Heart left ventricle (tissue), 16 donors: ENCODE measurements around the gene RPTOR. TPM values are rescaled to one million over a fixed set of nuclear protein-coding genes. Genes with fewer than 3 reads are reported as not detected.

Experiments used
- ATAC-seq, 4 donors: fragments of 200-7000 bp; cut with Tn5 transposase; one replicate each; pipeline ENCODE4 v1.9.1; 2020 to 2022; ENCODE audit warnings: moderate library complexity in 4 of 4, mild to moderate bottlenecking in 3 of 4, moderate number of reproducible peaks in 1 of 4
- DNase-seq, 5 donors: peaks; one replicate each; pipeline ENCODE4 v3.0.0-alpha.2; 2020
- H3K27ac ChIP-seq, 12 donors: fragments of 200-600 bp; sonication (generic) in 4 of 12; one replicate each; pipeline versions ENCODE4 v1.5.0 to v1.8.0; 2016 to 2022; ENCODE audit warnings: mild to moderate bottlenecking in 2 of 12
- H3K27me3 ChIP-seq, 9 donors: fragments of 200-600 bp; sonication (generic) in 2 of 9; one replicate each; pipeline versions ENCODE4 v1.5.1 to v1.8.0; 2016 to 2022; ENCODE audit warnings: mild to moderate bottlenecking in 3 of 9
- H3K36me3 ChIP-seq, 9 donors: fragments of 200-600 bp; sonication (generic) in 2 of 9; one replicate each; pipeline versions ENCODE4 v1.5.0 to v1.8.0; 2018 to 2022; ENCODE audit warnings: mild to moderate bottlenecking in 2 of 9
- H3K4me1 ChIP-seq, 12 donors: fragments of 200-600 bp; sonication (generic) in 4 of 12; one replicate each; pipeline versions ENCODE4 v1.5.0 to v1.8.0; 2016 to 2022; ENCODE audit warnings: mild to moderate bottlenecking in 3 of 12
- H3K4me3 ChIP-seq, 12 donors: fragments of 200-600 bp; sonication (generic) in 4 of 12; one replicate each; pipeline versions ENCODE4 v1.5.0 to v1.8.0; 2017 to 2022; ENCODE audit warnings: mild to moderate bottlenecking in 9 of 12, moderate library complexity in 4 of 12
- H3K9me3 ChIP-seq, 12 donors: fragments of 200-600 bp; sonication (generic) in 4 of 12; one replicate each; pipeline versions ENCODE4 v1.5.0 to v1.8.0; 2016 to 2022; ENCODE audit warnings: mild to moderate bottlenecking in 1 of 12
- POLR2A ChIP-seq, 2 donors: fragments of 450-650 bp; IDR thresholded peaks; one replicate each; pipeline ENCODE4 v1.6.1; 2017; ENCODE audit warnings: antibody characterized with exemption in 2 of 2, mild to moderate bottlenecking in 2 of 2, moderate library complexity in 2 of 2
- WGBS, 4 donors: extraction: QIAGEN DNeasy Blood & Tissue Kit in 2 of 4; methylation state at CpG; one replicate each; pipeline versions ENCODE4 v1.1.5 to v1.1.7; 2013 to 2018; 5-methylcytosine and 5-hydroxymethylcytosine counted together
- intact Hi-C, 10 donors: fragments of 100-400 bp; cut with DNase I; formaldehyde crosslinking; loops; one replicate each; pipeline versions ENCODE4 v1.11.1 to v1.14.2; 2022
- polyA plus RNA-seq, 2 donors: library from polyadenylated mRNA; stranded (reverse); fragments of 200-250 nt; gene quantifications; one replicate each; pipeline ENCODE4 v1.2.3, GENCODE V29; 2013
- total RNA-seq, 9 donors: library from RNA; depleted of rRNA in 2 of 9; stranded (reverse); fragments of >200 nt in 2 of 9; fragmentation: NEBNext Ultra II Directional in 3 of 9; extraction: Animal tissue kit (Norgen Biotek cat#: 25700) in 3 of 9; gene quantifications; one replicate each; pipeline versions ENCODE4 v1.1.0 to v1.2.4, GENCODE V29; 2016 to 2023
- TF ChIP-seq, protein P1 (sequence below), 12 donors: fragments of 200-600 bp; sonication (generic) in 4 of 12; IDR thresholded peaks; one replicate each; pipeline versions ENCODE4 v1.5.0 to v1.8.0; 2018 to 2022; ENCODE audit warnings: antibody characterized with exemption in 12 of 12, mild to moderate bottlenecking in 5 of 12
- donor health status: ischemic (EF 13 %, LVEDD 7.1; RV severe dilation, severe dysfunction).
- donor health status: healthy with polysubstance abuse.
- donor health status: DM: no; HTN: yes; CAD: no.
- donor health status: DM: no; HTN: no; CAD: no.
- donor health status: ischemic (EF 25% LVEDD 6.9; RV normal size, moderate dysfunction).
- donor health status: ischemic (EF 25% LVEDD 5.7; RV mildly dilated, moderate dysfunction).
- donor health status: healthy.
- donor health status: DM: yes; HTN: yes; CAD: no.
- donor health status: ischemic (EF 35%, LVEDD 5.7; RV mildly dilated, moderate dysfunction).
- donor health status: nonischemic (EF 11% LVEDD 7.7; RV severe dilation, severe dysfunction).
- donor health status: DM: yes; HTN: yes; CAD: no.
- donor health status: PGD.
- donor health status: ischemic (EF 29% LVEDD 5.4; RV normal size, mild dysfunction).
- donor health status: nonischemic (EF 23%, LVEDD 6.1; RV moderate dilation, normal function).

Gene RPTOR
- total and polyA plus RNA-seq, 11 donors, result 14.7 to 31.7 (median 26.0) TPM

DNA sequence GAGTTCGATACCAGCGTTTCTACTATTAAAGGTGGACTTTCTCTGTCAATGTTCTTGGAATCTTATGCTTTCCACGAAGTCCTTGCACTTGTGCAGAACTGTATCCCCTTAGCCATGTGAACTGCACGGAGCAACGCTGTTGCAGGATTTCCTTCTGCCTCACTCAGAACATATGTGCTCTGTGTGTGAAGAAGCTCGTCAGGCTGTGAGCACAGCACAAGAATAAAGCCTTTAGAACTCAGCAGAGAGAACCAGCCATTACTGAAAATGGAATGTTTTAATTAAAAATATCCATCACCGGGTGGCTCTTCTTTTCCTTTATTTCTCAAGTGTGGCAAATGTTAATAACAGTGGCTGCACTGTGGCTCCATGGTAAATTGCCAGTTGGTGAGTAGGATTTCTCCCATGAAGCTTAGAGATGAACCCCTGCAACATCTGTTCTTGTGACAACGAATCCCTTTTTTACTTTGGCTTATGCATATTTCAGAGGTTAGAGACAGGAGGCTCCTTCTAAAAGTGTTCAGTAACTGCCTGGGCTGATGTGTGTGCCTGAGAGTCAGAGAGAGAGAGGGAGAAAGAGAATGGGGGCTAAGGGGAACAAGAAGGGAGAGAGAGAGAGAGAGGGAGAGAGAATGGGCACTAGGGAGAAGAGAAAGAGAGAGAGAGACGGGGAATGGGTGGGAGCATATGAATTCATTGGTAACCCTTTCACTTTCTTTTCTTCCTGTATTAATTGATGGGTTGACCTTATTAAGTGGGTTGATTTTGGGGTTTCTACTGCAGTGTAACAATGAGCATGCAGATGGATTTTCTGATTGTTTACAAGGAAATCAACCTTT, 50.0 kb downstream of the RPTOR start:
- H3K4me3 ChIP-seq, result no peak overlapping the region
- TF ChIP-seq, protein P1, sequence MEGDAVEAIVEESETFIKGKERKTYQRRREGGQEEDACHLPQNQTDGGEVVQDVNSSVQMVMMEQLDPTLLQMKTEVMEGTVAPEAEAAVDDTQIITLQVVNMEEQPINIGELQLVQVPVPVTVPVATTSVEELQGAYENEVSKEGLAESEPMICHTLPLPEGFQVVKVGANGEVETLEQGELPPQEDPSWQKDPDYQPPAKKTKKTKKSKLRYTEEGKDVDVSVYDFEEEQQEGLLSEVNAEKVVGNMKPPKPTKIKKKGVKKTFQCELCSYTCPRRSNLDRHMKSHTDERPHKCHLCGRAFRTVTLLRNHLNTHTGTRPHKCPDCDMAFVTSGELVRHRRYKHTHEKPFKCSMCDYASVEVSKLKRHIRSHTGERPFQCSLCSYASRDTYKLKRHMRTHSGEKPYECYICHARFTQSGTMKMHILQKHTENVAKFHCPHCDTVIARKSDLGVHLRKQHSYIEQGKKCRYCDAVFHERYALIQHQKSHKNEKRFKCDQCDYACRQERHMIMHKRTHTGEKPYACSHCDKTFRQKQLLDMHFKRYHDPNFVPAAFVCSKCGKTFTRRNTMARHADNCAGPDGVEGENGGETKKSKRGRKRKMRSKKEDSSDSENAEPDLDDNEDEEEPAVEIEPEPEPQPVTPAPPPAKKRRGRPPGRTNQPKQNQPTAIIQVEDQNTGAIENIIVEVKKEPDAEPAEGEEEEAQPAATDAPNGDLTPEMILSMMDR (IDR thresholded peaks at IDR 0.05), result no peak
- TF ChIP-seq POLR2A (IDR thresholded peaks at IDR 0.05), result no peak
- WGBS, 4 donors, result 85 to 92% (median 86%) methylated on average over 9 of the region's 9 CpGs
- no peak for DNase-seq
- no peaks in the 10 kb centered on the region for H3K36me3 ChIP-seq
- H3K27ac ChIP-seq, result no peak overlapping the region
- H3K4me1 ChIP-seq, result peaks cover 0 to 18% (median 5%) of the 10 kb centered on the region in 12 donors
- intact Hi-C loops, result no loop called here
- no peak for ATAC-seq
- H3K9me3 ChIP-seq, result no peaks in the 10 kb centered on the region
- H3K27me3 ChIP-seq, result no peaks in the 10 kb centered on the region

DNA sequence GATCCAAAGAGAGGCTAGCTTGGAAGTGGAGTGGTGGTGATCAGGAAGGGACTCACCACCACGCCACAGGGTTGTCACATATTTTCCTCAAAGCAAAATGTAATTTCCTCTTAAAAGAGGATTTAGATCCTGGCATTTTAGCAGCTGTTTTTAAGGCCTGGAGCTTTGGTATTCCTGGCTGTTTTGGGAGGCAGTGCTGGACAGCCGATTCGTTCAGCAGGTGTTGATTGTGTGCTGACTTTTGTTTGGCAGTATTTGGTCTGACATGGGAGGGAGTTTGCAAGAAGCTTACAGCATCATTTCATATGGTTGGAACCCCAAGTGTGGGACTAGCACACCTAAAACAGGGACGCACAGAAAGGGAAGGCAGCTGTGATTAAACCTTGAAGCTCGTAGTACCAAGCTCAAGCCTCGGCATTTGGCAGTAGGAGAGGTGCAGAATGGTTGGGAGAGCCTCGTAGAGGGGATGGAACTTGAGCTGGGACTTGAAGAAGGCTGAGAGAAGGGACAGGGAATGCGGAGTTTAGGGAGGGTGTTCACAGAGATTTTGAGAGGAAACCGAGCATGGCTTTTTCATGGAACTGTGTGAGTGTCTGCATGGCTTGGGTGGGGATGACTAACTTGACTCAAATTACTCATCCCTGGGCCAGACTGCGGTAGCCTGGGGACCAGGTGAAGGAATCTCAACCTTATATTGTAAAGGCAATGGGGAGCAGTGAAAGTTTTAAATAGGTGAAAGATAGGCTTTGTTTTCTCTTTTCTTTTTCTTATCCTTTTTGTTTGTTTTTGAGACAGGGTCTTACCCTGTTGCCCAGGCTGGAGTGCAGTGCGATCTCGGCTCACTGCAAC, 52.3 kb downstream of the RPTOR start:
- intact Hi-C loops, result no loop called here
- WGBS, 4 donors, result 81 to 83% (median 82%) methylated on average over 12 of the region's 12 CpGs
- Histone ChIP-seq H3K9me3 (no peaks in the 10 kb centered on the region), H3K36me3 (no peaks in the 10 kb centered on the region), H3K27ac (no peak overlapping the region), H3K4me3 (no peak overlapping the region), H3K27me3 (no peaks in the 10 kb centered on the region), H3K4me1 (peaks cover 0 to 27% (median 9%) of the 10 kb centered on the region in 12 donors)
- TF ChIP-seq, protein P1 (IDR thresholded peaks at IDR 0.05), result no peak
- no peak for TF ChIP-seq POLR2A (IDR thresholded peaks at IDR 0.05)
- ATAC-seq (no peak), DNase-seq (no peak)

DNA sequence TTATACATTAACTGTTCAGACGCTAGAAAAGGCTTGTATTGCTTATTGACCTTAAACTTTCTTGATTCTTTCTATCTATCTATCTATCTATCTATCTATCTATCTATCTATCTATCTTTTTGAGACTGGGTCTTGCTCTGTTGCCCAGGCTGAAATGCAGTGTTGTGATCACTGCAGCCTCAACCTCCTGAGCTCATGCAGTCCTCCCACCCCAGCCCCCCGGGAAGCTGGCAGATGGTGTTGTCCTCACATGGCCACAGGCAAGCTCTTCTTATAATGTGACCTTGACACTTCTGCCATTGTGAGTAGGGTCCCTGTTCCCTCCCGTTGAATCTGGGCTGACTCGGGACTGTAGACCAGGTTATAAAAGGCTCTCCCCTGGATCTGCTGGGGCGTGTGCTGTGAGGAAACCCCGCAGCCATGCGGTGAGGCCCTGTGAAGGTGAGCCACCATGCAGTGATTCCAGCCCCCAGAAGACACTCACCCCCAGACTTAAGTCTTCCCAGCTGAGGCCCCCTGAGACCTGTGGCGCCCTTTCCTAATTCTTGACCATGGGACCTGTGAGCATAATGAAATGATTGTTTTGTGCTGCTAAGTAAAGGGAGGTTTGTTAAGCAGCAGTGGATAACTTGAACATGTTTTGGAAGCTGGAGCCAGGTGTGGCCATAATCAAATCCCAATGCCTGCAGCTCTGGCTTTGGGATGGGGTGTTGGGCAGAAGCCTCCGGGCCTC, 54.3 kb downstream of the RPTOR start:
- no peaks in the 10 kb centered on the region for H3K36me3 ChIP-seq
- H3K27ac ChIP-seq, result peak overlapping the region in 1 of 12 donors; percentile 4
- H3K4me1 ChIP-seq, result peaks cover 0 to 27% (median 9%) of the 10 kb centered on the region in 12 donors
- no peak for DNase-seq
- H3K4me3 ChIP-seq, result no peak overlapping the region
- no peak for ATAC-seq
- WGBS, 4 donors, result 80 to 89% (median 85%) methylated on average over 9 of the region's 9 CpGs
- no peaks in the 10 kb centered on the region for H3K9me3 ChIP-seq
- no peak for TF ChIP-seq POLR2A (IDR thresholded peaks at IDR 0.05)
- TF ChIP-seq, protein P1 (IDR thresholded peaks at IDR 0.05), result no peak
- intact Hi-C loops, result no loop called here
- no peaks in the 10 kb centered on the region for H3K27me3 ChIP-seq
